ENCODE measurements around the gene NUB1.

Gene NUB1

DNA sequence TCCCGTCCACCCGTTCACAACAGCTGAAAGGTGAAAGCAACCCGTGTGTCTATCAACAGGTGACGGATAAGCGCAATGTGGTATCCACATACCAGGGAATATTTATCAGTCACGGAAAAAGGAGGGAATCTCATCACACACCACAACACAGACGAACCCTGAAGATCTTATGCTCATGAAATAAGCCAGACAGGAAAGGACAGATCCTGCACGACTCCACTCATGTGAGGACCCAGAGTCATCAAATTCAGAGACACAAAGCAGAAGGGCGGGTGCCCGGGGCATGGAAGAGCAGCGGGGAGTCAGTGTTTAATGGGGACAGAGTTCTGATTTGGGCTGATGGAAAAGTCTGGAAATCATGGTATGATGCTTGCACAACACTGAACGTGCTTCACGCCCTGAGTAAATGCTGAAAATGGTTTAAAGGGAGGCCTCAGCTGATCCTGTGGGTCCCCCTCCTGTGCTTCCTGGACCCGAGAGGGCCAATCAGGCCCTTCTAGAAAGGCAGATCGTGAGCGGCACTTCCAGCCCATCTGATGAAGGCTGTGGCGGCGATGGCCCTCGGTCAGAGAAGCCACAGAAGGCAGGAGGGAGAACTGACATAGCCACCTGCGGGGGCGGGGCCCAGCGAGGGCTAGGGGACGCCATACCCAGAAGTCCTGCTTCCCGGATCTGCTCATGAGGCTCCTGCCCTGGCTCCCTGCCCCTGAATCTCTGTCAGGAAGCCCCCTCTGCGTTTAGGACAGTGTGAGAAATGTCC is 49.2 kb downstream of the NUB1 start:
- no peak for DNase-seq

DNA sequence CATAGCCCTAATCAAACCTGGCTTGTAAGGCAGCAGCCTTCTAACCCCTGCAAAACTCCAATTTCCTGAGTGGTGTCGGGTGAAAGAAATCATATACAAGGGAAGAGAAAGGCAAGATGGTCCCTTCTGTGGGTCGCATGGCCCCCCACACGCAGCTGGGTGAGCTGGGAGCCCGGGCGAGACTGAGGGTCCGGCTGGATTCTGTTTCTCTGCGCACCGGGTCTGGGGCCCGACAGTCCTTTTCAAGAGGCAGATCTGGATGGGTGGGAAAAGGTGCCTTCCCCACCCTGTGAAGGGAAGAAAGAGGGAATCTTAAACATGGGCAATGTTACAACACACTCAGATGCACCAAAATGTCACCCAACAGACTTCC is 49.7 kb downstream of the NUB1 start:
- DNase-seq = no peak

DNA sequence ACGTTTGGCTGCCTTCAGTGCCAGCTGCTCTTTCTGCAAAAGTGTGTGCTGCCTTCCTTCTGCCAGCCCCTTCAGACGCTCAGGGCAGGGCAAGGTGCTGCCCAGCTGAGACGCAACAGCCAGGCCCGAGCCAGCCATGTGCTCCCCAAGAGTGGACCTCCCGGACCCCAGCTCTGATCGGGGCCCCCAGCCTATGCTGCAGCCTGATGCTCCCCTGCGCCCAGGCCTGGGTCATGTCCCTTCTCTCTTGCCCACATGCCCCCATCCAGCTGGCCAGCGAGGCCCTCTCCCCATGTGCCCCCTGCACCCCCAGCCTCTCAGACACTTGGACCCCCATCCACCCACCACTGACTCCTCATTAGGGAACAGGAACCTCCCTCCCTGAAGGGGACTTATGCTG is 50.4 kb downstream of the NUB1 start:
- no peak for DNase-seq

DNA sequence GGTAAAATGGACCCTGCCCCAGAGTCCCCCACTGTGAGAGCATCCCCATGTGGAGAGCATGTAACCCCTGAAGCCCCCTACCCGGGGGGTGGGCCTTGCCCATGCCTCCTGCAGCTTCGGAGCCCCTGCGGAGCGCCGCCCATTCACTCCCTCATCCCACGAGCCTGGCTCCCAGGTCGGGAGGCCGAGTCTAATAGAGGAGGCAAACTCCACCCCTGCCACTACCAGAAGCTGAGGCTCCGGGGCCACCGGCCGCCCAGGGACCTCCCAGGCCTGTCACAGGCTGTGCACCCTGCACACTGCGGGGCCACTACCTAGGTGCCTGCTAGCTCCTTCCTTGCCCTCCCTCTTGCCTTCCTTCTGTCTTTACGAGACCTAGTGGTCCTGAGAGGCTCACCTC is 50.8 kb downstream of the NUB1 start:
- DNase-seq = no peak

DNA sequence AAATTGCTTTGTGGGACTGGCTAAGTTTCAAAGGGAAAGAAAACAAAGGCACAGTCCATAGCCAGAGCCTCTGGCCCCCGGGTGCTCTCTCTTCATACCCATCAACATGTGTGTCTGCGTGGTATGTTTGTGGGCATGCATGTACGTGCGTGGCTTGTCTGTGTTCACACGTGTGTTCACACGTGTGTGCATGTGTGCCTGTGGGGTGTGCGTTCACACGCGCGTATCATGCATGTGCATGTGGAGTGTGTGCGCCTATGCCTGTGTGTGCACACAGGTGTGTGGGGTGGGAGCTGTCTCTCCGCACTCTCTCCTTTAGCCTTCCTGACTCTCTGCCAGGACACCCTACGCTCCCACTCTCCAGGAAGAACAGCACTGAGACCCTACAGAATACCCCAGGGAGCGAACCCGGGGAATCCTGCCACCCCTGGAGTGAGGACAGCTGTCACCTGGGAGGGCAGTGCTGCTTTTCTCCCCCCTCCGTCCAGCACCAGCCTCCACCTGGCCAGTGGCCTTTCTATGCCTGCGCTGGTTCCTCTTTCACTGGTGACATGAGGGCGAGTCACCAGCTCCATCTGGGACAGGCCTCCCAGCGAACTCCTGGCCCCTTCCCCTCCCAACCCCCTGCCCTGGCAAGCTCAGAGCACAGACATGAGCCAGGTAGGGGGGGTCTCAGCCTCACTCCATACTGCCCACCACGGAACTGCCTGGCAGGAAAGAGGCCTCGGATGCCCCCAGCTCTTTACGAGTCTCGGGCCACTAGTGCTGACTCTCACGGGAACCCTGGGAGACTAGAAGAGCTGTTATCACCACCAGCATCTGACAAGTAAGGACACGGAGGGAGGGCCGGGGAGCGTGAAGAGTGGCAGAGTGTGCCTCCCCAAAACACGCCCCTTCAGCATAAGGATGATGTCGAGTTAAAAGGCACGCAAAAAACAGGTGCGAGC is 51.7 kb downstream of the NUB1 start:
- no peak for DNase-seq

DNA sequence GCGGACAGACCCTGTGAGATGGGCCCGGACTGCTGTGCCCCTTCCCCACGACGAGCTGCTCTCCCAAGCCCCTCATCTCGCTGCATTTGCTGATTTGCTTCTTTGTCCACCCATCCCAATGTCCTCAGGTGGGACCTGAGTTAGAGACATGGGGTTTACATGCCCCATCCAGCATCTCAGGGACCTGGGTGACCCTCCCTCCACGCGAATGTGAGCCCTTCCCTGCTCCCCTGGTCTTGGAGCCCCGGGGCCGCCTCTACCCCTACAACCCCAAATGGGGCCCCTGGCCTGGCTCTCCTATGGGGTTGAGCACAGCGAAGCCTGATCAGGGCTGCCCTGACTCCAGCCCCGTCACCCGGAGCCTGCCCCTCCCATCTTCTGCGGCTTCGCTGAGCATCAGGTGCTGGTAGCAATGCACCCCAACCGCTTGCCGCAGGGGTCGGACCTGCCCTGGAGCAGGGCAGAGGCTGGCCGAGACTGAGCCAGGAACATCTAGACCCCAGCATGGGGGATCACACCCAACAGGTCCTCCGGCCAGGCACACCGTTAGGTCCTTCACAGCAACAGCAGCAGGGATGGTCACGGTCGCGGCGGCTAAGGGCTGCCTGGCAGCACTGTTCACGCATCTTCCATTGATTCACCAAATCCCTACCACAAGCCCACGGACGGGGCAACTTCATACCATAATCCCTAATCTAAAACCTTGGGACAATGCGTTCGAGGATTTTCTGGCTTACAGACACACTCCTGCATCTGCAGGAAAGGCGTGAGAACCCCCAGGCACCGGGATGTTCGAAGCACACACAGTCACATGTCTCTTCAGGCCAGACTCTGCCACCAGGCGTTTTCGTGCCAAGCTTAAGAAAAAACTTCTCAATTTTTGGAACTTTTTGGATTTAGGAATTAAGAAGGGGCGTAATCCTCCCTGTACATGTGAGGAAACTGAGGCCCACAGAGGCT is 52.7 kb downstream of the NUB1 start:
- no peak for DNase-seq

DNA sequence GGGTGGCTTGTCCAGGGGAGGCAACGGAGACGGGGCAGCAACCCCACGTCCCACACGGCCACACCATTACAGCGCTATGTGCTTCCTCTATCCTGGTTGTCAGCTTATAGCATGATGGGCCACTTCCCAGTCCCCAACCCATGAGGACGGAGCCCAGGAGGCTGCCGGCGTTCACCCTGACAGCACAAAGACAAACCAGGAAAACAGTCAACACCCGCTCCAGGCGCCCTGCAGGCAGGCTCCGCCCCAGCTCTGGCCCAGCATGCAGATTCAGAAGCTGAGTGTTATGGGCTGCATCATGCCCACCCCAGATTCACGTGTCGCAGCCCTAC is 53.4 kb downstream of the NUB1 start:
- no peak for DNase-seq

DNA sequence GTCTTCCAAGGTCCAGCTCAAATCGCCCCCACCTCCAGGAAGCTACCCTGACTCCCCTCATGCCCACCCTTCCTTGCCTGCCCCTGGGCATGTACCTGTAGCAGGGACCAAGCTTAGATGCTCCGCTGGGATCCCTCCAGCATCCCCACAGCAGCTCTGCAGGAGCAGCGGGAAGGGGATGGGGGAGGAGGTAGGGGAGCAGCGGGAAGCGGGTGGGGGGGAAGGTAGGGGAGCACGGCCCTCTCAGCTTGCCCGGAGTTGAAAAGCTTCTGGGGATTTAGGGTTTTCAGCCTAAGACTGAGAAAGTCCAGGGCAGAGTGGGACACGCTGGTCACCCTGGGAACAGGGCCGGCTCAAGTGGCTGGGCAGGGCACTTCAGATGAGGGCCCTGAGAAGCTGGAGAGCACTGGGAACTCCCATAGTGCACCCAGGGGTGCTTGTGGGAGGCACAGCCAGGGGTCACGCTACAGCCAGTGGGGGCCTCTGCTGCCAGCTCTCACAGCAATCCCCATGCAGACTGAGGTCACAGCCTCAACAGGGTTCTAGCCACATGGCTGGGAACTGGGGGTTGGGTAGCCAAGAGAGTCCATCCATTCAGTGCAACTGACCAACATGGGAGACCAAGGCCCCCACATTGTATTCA is 54.8 kb downstream of the NUB1 start:
- DNase-seq = no peak

DNA sequence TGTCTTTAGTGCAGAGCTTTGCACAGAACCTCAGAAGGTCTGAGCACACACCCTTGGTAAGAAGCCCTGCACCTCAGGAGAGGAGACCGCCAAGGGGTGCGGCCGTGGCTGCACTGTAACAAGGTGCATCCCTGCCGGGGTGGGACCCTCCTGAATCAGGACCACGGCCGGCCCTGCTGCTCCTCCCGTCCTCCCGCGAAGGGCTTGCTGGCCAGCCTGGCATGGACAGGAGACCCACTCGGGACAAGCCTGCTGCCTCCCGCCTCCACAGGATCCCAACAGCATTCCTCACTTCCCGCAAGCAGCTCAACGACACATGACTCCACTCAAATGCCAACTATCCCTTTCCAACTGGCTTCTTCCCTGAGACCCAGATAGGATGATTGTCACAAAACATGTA is 55.4 kb downstream of the NUB1 start:
- no peak for DNase-seq

DNA sequence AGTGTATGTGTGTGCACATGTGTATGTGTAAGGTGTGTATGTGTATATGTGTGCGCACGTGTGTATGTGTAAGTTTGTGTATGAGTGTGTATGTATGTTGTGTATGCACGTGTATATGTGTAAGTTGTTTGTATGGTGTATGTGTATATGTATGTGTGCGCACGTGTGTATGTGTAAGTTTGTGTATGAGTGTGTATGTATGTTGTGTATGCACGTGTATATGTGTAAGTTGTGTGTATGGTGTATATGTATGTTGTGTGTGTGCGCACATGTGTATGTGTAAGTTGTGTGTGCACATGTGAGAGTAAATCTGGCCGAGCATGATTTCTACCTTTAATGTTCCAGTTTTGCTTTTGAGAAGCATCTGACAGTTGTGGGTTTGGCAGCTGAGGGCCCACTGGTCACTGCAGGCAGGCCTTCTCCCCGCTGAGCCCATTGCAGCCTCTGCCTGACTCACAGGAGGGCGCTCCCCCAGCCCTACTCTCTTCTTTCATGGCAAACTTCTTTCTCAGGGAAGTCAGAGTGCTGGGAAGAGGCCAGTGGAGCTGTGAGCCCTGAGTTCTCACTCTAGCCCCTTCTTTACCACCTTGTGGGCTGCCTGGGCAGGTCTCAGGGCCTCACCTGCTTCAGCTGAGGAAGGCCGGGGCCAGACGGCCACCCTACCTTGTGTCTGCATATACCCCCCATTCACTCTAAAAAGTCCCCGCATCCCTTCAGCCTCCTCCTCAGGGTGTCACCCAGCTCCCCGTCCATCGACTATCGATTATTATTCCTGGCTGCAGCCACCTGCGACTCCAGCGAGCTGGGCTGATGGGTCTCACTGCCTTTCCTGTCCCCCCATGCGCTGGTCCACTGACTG is 57.1 kb downstream of the NUB1 start:
- DNase-seq = no peak

DNA sequence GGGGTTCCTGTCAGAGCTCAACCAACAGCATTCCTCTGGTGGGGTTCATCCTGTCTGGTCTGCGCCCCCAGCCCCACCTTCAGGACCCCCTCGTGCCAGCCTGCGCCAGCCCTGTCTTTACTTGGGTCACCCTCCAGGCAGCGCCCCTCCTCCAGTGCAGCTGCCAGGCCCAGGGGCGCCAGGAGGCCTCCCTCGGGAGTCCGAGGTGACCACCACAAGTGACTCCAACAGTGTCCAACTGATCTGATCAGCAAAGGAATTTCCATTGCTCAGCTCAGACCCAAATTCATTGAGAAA is 57.6 kb downstream of the NUB1 start:
- no peak for DNase-seq

DNA sequence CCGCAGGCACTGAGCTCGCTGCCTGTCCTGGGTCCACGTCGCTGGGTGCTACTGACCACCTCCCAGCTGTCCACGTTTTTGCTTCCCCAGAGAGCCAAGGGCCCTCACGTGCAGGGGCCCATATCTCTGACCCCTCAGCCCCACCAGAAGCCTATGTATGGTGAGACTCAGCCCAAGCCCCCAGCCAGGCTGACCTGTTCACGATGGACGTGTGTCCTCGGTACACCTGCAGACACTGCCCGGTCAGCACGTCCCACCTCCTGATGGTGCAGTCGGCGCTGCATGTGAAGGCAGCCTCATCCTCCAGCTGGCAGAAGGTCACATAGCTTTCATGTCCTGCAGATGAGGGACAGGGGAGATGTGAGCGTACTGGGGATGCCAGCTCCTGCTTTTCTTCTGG is 58.3 kb downstream of the NUB1 start:
- DNase-seq = no peak

DNA sequence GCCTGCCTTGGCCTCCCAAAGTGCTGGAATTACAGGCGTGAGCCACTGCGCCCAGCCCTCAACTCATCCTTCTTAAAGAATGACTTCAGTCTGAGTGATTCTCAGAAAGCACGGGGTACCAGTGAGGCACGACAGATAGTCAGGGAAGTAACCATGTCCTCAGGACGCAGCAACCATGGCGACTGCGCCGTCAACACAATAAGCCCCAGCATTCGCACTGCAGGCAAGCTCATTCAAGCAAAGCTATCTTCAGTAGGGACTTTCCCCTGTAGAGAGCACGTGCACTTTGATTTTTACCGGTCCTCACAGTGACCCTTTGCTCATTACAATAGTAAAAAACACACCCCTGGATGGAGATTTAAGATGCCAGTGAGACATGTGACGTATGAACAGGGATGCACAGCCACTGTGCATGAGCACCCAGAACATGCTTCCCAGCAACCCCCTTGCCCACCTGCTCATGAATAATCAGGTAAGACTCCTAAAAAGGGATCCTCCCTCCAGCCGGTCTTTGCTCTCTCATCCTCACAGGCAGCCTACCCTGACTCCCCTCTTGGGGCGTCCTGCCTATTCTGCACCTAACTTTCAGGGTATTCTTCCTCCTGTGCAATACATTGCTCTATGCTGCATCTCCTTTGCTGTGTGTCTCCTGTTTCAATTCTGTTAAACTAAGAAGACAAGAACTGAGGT is 59.2 kb downstream of the NUB1 start:
- no peak for DNase-seq

DNA sequence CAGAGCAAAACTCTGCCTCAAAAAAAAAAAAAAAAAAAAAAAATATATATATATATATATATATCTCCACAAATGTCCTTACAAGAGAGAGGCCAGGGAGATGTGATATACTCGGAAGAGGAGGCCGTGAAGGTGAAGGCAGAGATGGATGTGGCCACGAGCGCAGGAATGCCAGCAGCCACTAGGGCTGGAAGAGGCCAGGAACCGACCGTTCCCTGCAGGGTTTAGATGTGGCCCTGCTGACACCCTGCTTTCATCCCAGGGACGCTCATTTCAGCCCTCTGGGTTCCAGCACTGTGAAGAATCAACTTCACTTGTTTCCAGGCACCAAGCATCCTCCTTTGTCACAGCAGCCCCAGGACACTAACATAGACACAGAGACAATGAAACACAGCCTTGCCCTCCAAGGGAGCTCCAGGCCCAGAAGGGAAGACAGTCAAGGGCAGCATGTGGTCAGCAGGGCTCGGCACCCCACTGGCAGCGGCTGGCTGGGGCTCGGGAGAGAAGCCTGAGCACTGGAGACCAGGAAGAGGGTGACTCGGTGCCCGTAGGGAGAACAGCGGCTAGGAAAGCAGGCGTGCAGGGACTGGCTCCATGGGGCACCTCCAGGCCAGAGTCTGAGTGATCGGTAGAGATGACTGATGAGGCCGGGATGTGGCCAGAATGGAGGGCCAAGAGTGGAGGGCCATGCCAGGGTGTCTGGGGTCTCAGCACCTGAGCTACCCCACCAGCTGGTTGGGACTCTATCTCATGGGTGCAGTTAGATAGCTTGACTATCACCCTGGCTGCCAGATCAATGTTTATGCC is 60.6 kb downstream of the NUB1 start:
- no peak for DNase-seq

DNA sequence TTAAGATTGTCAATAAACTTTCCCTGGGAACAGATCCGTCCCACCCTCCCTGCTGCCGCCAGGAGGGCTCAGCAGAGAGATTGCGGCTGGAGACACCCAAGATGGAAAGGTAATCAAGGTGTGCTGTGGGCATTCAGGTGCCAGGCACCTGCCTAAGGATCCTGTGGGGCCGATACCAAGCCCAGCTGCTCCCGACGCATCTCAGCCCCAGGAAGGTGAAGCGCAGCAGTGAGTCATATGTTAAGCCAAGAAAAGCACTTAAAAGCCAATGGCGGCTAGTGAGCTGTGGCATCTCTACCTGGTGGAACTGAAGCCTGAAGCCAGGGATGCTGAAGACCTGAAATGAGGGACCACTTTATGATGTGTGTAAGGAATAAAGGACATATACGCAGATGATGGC is 62.2 kb downstream of the NUB1 start:
- DNase-seq = no peak

DNA sequence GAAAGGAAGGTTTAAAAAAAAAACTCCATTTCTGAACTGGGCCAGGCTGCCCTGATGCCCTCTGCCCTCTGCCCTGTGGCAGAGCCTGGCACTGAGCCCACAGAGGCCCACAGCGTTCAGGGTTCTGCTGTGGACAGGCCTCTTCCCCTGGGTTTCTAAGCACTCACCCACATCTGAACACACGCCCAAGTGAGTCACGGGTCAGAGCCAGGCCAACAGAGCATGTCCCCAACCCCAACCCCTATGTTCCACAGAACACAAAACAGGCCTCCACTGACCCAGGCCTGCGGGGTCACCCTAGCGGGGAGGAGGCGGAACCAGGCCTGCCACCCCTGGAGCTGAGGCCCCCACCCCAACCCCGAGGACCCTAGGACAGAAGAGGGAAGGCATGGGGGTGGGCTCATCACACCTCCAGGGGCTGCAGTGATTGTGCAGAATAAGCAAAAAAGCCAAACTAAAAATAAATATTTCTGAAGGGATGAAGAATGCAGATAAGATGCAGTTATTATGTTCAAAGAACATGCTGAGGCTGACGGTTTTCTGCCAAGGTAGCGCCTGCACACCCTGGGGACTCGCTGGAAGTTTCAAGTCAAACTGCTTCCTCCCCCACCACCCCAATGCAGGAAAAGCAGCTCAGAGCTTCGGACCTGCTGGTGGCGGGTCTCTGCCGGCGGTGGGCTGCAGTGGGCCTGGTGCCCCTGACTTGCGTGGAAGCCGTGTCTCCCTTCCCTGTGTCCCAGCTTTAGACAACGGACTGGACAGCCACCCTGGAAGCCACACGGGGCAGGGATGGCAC is 62.8 kb downstream of the NUB1 start:
- DNase-seq = no peak

DNA sequence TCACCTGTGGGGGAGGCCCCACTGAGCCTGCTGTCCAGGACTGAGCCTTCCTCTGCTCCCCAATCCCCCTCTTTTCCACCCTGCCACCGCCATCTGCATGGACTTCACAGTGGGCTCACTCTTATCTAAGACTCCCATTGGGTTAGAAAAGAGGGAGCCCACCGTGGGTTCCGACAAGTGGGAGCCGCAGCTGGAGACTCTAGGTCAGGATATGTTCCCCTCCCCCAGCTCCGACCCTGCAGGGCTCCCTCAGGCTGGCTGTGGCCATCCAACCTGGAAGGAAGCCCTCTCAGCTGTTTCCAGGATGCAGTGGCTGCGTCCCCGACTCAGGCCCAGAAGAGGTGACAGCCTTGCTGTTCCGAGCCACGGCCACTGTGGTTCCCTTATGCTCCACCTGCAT is 63.4 kb downstream of the NUB1 start:
- no peak for DNase-seq

DNA sequence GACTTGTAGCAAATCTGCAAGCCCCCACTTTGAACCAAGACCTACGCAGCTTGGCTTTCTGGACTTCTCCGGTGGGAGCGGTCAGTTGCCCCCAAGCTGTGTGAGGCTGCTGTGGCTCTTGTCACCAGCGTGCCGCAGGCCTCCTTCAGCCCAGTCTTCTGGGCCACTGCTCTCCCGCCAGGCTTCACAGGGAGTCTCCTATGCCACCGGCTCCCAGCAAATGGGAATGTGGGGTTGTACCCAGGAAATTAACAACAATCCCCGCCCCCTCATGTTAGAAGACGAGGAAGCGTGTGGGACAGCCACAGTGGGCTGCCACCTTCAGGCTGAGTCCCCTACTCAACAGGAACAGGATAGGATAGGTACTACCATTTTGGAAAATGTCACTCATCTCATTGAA is 64.0 kb downstream of the NUB1 start:
- no peak for DNase-seq

All from C1 segment of cervical spinal cord (tissue), 14 donors.